Ectodermal cell (in vitro differentiated cells): ENCODE results near the gene HAPLN2.
"Not testable (repeated sequence)": the region's sequence is repeated elsewhere in the genome, so short reads cannot be mapped to it uniquely, and the experiment has no call there.

ENCODE experiments used
- H3K27ac ChIP-seq: 2 replicates; pipeline ENCODE4 v1.7.0; 2013; ENCODE audit warnings: mild to moderate bottlenecking, low read depth, low read length; ENCODE audit not compliant: insufficient read depth, poor library complexity, severe bottlenecking
- H3K27me3 ChIP-seq: 2 replicates; pipeline ENCODE4 v1.7.0; 2013; ENCODE audit warnings: mild to moderate bottlenecking, low read length; ENCODE audit not compliant: insufficient read depth, control insufficient read depth, poor library complexity, severe bottlenecking
- H3K36me3 ChIP-seq: one replicate; pipeline ENCODE4 v1.7.0; 2013; ENCODE audit warnings: low read length; ENCODE audit not compliant: control insufficient read depth, insufficient read depth
- H3K4me1 ChIP-seq: one replicate; pipeline ENCODE4 v1.7.0; 2013; ENCODE audit warnings: low read length; ENCODE audit not compliant: control insufficient read depth, insufficient read depth
- H3K4me3 ChIP-seq: 2 replicates; pipeline ENCODE4 v1.7.0; 2013; ENCODE audit warnings: low read depth, low read length, control low read depth; ENCODE audit not compliant: insufficient read depth
- H3K9me3 ChIP-seq: 2 replicates; pipeline ENCODE4 v1.7.0; 2013; ENCODE audit warnings: mild to moderate bottlenecking, low read length, moderate library complexity; ENCODE audit not compliant: control insufficient read depth
- WGBS, 2 experiments: methylation state at CpG; one replicate each; pipeline ENCODE4 v1.1.7; 2013; ENCODE audit warnings: missing lambda C conversion rate in 2 of 2; 5-methylcytosine and 5-hydroxymethylcytosine counted together

HAPLN2 gene

DNA sequence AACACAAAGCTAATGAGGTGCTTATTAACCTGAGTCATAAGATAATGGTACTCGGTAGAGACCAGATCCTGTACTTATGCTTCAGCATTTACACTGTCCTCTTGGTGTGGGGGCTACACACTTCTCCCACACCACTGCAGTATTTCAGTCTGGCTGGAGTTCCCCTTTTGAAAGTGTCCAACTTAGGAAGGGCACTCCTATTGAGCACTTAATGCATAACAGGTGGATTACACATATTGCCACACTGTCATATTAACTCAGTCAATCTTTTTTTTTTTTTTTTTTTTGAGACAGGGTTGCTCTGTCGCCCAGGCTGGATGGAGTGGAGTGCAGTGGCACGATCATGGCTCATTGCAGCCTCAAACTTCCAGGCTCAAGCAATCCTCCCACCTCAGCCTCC lies 19.4 kb upstream of the HAPLN2 start:
- no peaks in the 10 kb centered on the region for H3K27me3 ChIP-seq
- peaks cover 29% of the 10 kb centered on the region for H3K36me3 ChIP-seq
- H3K9me3 ChIP-seq = no peaks in the 10 kb centered on the region
- no peak overlapping the region for H3K27ac ChIP-seq
- H3K4me3 ChIP-seq = no peak overlapping the region
- H3K4me1 ChIP-seq = peaks cover 4% of the 10 kb centered on the region
- WGBS, 2 experiments = 86 to 95% methylated on average over 3 of the region's 3 CpGs

DNA sequence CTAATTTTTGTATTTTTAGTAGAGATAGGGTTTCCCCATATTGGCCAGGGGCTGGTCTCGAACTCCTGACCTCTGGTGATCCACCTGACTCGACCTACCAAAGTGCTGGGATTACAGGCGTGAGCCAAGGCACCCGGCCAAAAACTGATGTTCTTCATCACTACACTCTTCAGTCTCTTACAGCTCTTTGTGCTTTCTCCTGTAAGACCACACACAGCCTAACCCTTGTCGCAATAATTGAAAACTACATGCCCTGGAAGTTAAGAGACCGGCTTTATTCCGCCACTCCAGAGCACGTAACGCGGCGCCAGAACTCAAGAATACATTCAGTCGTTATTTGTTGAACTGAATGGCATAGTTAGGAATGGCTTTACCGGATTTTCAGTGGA lies 18.5 kb upstream of the HAPLN2 start:
- 4 to 7% methylated on average over 13 of the region's 13 CpGs for WGBS, 2 experiments
- H3K9me3 ChIP-seq = no peaks in the 10 kb centered on the region
- H3K36me3 ChIP-seq = peaks cover 21% of the 10 kb centered on the region
- no peaks in the 10 kb centered on the region for H3K27me3 ChIP-seq
- H3K4me3 ChIP-seq = peak overlapping the region; percentile 95
- peaks cover 4% of the 10 kb centered on the region for H3K4me1 ChIP-seq
- peak overlapping the region; percentile 68 for H3K27ac ChIP-seq

DNA sequence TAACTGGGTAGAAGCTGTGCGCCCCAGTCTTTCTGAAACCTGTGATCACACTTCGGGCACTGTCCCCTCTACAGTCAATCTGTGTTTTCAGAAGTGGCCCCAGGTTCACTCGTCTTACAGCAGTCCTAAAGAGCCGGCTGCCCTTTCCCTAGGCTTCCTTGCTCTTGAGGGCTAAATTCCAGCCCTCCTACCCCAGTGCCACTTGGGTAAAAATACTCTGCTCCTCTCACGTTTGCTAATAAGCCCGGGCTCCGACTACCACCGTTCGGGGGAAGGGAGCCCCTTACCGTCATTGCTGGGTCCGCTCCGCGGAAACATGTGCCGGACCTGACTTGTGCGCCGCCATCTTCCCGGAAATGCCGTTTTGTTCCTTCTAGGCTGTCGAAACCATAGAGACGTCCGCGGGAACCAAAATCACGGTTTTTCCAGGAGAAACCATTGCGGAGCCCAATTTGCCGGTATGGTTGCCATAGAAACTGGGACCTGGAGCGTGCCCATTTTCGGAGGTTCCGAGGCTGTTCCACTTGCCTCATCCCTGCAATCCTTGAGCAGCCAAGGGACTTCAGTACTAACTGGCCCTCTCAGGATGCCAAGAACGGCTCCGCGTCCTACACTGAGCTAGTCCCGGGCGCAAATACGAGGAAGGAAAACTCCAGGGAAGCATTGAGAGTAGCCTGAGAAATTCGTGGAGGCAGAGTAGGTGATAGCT lies 17.9 kb upstream of the HAPLN2 start, which contains the start of gene GPATCH4:
TSS of gene GPATCH4 (minus strand) at position 358 of the 709 bp plus-strand sequence.
- 1% methylated on average over 35 of the region's 35 CpGs for WGBS, 2 experiments
- H3K36me3 ChIP-seq = peaks cover 16% of the 10 kb centered on the region
- H3K4me3 ChIP-seq = peak within 1 kb of the TSS; percentile 95
- peak within 1 kb of the TSS; percentile 68 for H3K27ac ChIP-seq
- H3K27me3 ChIP-seq = no peaks in the 10 kb centered on the region
- H3K4me1 ChIP-seq = peaks cover 4% of the 10 kb centered on the region
- H3K9me3 ChIP-seq = no peaks in the 10 kb centered on the region

DNA sequence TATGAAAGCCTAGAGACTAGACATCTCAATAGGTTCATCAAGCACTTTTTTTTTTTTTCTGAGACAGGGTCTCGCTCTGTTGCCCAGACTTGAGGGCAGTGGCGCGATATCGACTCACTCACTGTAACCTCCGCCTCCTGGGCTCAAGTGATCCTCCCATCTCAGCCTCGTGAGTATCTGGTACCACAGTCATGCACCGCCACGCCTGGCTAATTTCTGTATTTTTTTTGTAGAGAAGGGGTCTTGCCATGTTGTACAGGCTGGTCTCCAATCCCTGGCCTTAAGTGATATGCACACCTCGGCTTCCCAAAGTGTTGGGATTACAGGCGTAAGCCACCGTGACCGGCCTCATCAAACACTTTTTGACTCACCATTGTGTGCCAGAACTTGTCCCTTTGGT lies 17.3 kb upstream of the HAPLN2 start:
- H3K4me1 ChIP-seq = peaks cover 4% of the 10 kb centered on the region
- H3K36me3 ChIP-seq = peaks cover 10% of the 10 kb centered on the region
- WGBS, 2 experiments = 86 to 89% methylated on average over 12 of the region's 12 CpGs
- H3K27ac ChIP-seq = no peak overlapping the region
- no peaks in the 10 kb centered on the region for H3K27me3 ChIP-seq
- H3K4me3 ChIP-seq = peak overlapping the region; percentile 95
- no peaks in the 10 kb centered on the region for H3K9me3 ChIP-seq

DNA sequence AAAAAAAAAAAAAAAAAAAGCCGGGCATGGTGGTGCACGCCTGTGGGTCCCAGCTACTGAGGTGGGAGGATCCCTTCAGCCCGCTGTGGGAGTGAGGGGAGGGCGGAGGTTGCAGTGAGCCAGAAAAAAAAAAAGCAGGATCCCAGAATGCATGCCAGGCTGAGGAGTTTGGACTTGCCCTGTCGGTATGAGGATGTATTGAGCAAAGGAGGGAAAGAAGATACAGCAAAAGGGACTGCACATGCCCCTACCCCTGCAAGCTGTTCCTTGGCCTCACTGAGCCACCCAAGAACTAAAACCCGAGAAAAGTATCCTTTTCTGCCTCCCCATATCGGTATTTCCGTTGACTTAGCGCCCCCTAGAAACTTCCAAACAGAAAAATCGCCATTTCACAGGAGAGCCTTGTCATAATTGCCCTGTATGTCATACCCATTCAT lies 16.6 kb upstream of the HAPLN2 start:
- 41 to 42% methylated on average over 10 of the region's 10 CpGs for WGBS, 2 experiments
- H3K9me3 ChIP-seq = no peaks in the 10 kb centered on the region
- H3K4me1 ChIP-seq = peaks cover 4% of the 10 kb centered on the region
- no peaks in the 10 kb centered on the region for H3K27me3 ChIP-seq
- no peak overlapping the region for H3K4me3 ChIP-seq
- H3K27ac ChIP-seq = no peak overlapping the region
- H3K36me3 ChIP-seq = peaks cover 4% of the 10 kb centered on the region

DNA sequence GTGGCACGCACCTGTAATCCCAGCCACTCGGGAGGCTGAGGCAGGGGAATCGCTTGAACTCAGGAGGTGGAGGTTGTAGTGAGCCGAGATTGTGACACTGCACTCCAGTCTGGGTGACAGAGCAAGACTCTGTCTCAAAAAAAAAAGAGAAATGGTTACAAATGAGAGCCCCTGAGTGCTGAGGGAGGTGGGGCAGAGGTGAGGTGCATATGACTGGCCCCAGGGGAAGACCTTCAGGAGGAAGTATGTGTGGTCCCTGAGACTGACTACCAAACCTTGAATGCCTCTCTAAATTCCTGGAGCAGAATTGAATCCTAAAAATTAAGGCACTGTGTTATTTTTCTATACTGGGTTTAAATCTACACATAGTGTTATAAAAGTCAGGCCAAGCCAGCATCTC lies 11.9 kb upstream of the HAPLN2 start:
- H3K4me1 ChIP-seq, H3K9me3 ChIP-seq, H3K36me3 ChIP-seq, H3K27ac ChIP-seq, H3K4me3 ChIP-seq, H3K27me3 ChIP-seq: not testable (repeated sequence)
- 93 to 95% methylated on average over 4 of the region's 4 CpGs for WGBS, 2 experiments

DNA sequence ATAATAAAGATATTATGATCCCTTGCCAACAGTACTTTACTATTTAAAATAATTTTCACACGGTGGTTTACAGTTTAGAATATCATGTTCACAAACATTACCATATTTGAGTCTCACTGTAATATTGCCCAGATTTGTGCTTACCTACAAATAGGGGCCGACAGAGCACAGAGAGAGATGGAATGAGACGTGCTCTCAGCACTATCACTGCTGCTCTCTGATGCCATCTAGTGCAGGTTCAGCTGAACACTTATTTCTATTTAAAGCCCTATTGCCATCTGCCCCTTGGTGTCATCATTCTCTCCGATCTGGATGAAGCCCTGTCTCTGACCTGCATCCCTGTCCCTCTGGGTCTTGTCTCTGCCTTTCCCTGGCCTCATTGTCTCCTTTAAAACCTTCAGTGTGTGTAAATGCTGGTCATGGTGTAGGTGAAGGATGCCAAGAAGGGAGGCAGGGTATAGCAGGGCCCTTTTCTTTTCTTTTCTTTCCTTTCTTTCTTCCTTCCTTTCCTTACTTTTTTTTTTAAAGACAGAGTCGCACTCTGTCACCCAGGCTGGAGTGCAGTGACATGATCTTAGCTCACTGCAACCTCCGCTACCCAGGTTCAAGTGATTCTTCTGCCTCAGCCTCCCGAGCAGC lies 11.1 kb upstream of the HAPLN2 start:
- Histone ChIP-seq H3K27me3 (peaks cover 8% of the 10 kb centered on the region), H3K9me3 (no peaks in the 10 kb centered on the region), H3K4me3 (no peak overlapping the region), H3K36me3 (no peaks in the 10 kb centered on the region), H3K27ac (no peak overlapping the region), H3K4me1 (no peaks in the 10 kb centered on the region)
- WGBS, 2 experiments = 37 to 40% methylated on average over 7 of the region's 7 CpGs

DNA sequence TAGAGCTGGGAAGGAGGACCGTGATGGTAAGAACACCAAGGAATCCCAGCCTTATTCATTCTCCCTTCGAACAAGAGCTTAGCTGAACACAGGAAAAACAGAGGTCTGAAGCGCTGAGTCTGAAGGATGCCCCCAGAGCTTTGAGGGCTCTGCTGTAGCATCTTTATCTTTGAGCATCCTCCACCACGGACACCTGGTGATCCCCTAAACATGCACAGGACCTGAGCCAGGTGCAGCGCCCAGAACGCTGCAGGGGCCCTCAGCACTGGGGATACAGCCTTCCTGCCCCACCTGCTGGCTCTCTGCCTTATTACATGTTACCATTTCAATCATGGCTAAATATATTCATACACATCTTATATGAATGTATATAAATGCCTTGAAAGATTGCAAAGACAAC lies 10.2 kb upstream of the HAPLN2 start:
- Histone ChIP-seq H3K27me3 (peaks cover 8% of the 10 kb centered on the region), H3K9me3 (no peaks in the 10 kb centered on the region), H3K36me3 (no peaks in the 10 kb centered on the region), H3K4me1 (no peaks in the 10 kb centered on the region), H3K4me3 (no peak overlapping the region), H3K27ac (no peak overlapping the region)
- 51 to 53% methylated on average over 6 of the region's 6 CpGs for WGBS, 2 experiments

DNA sequence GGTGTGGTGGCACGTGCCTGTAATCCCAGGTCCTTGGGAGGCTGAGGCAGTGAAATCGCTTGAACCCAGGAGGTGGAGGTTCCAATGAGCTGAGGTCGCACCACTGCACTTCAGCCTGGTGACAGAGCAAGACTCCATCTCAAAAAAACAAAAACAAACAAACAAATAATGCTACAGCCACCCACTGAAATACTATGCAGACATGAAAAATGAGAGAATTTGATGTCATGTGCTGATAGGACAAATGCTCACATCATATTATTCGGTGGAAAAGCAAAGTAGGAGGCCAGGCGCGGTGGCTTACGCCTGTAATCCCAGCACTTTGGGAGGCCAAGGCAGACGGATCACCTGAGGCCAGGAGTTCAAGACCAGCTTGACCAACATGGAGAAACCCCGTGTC lies 9.1 kb upstream of the HAPLN2 start:
- not testable (repeated sequence) for H3K4me1 ChIP-seq, H3K4me3 ChIP-seq, H3K27me3 ChIP-seq, H3K36me3 ChIP-seq, H3K27ac ChIP-seq, H3K9me3 ChIP-seq
- 91 to 93% methylated on average over 9 of the region's 9 CpGs for WGBS, 2 experiments

DNA sequence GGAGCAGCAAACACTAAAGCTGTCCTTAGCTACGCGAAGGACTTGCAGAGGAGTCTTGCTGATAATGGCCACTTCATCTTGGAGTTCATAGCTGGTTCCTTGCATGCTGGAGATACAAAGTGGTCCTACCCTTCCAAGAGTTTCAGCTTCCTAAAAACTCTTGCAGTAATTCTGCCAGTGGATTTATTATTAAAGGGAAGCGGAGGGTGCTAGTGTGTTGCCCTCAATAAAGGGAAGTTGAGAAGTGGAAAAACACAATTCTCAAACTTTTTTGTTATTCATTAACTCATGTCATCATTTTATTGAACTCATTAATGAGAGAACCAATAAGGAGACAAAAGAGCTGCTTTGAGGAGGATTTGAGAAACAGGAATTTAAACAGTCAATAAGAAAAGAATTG lies 6.5 kb upstream of the HAPLN2 start:
- no peaks in the 10 kb centered on the region for H3K9me3 ChIP-seq
- peaks cover 12% of the 10 kb centered on the region for H3K27me3 ChIP-seq
- no peak overlapping the region for H3K27ac ChIP-seq
- no peak overlapping the region for H3K4me3 ChIP-seq
- no peaks in the 10 kb centered on the region for H3K4me1 ChIP-seq
- WGBS, 2 experiments = 56 to 75% methylated on average over 2 to 3 of the region's 3 CpGs
- H3K36me3 ChIP-seq = no peaks in the 10 kb centered on the region
